KMS-11 (cell line): Measurements from ENCODE around the gene S1PR2.

Source experiments
- H2AFZ ChIP-seq: fragments of 200-600 bp; sonication (generic); 2 replicates; pipeline ENCODE4 v1.6.1; 2016; ENCODE audit warnings: antibody characterized with exemption, mixed run types, low read depth
- H3K27ac ChIP-seq: fragments of 200-600 bp; sonication (generic); 2 replicates; pipeline ENCODE4 v1.6.1; 2016; ENCODE audit warnings: mild to moderate bottlenecking, mixed run types
- H3K27me3 ChIP-seq: fragments of 200-600 bp; sonication (generic); 2 replicates; pipeline ENCODE4 v1.6.1; 2017; ENCODE audit warnings: mild to moderate bottlenecking, low read depth, mixed run types, moderate library complexity; ENCODE audit not compliant: insufficient read depth
- H3K36me3 ChIP-seq: fragments of 200-600 bp; sonication (generic); 2 replicates; pipeline ENCODE4 v1.6.1; 2017; ENCODE audit warnings: mild to moderate bottlenecking, mixed run types; ENCODE audit not compliant: insufficient read depth
- H3K4me1 ChIP-seq: fragments of 200-600 bp; sonication (generic); 2 replicates; pipeline ENCODE4 v1.6.1; 2016; ENCODE audit warnings: mild to moderate bottlenecking, low read depth, mixed run types; ENCODE audit not compliant: poor library complexity, severe bottlenecking
- H3K4me2 ChIP-seq: fragments of 200-600 bp; sonication (generic); 2 replicates; pipeline ENCODE4 v1.7.0; 2016; ENCODE audit warnings: mild to moderate bottlenecking, mixed run types
- H3K4me3 ChIP-seq: fragments of 200-600 bp; sonication (generic); IDR thresholded peaks from 2 replicates; pipeline ENCODE4 v1.6.1; 2017; ENCODE audit warnings: low read depth, low read length, mixed read lengths; ENCODE audit not compliant: insufficient read depth
- H3K79me2 ChIP-seq: fragments of 200-600 bp; sonication (generic); 2 replicates; pipeline ENCODE4 v1.6.1; 2016; ENCODE audit warnings: low read depth, mixed run types; ENCODE audit not compliant: insufficient read depth
- H3K9ac ChIP-seq: fragments of 200-600 bp; sonication (generic); 2 replicates; pipeline ENCODE4 v1.6.1; 2016; ENCODE audit warnings: mild to moderate bottlenecking, mixed run types
- H4K20me1 ChIP-seq: fragments of 200-600 bp; sonication (generic); 2 replicates; pipeline ENCODE4 v1.6.1; 2016; ENCODE audit warnings: mild to moderate bottlenecking, mixed run types; ENCODE audit not compliant: insufficient read depth
- TF ChIP-seq, protein P1 (sequence below): fragments of 200-600 bp; sonication (generic); conservative IDR thresholded peaks from 2 replicates; pipeline ENCODE4 v1.6.1; 2017; ENCODE audit warnings: low read depth, mild to moderate bottlenecking, antibody characterized with exemption, low read length, moderate library complexity, mixed read lengths

The S1PR2 gene

GRCh38 chr19:10209315-10209714, 21.8 kb downstream of the S1PR2 start:
- Histone ChIP-seq H2AFZ (no peak overlapping the region), H3K79me2 (no peaks in the 10 kb centered on the region)
- TF ChIP-seq, protein P1, sequence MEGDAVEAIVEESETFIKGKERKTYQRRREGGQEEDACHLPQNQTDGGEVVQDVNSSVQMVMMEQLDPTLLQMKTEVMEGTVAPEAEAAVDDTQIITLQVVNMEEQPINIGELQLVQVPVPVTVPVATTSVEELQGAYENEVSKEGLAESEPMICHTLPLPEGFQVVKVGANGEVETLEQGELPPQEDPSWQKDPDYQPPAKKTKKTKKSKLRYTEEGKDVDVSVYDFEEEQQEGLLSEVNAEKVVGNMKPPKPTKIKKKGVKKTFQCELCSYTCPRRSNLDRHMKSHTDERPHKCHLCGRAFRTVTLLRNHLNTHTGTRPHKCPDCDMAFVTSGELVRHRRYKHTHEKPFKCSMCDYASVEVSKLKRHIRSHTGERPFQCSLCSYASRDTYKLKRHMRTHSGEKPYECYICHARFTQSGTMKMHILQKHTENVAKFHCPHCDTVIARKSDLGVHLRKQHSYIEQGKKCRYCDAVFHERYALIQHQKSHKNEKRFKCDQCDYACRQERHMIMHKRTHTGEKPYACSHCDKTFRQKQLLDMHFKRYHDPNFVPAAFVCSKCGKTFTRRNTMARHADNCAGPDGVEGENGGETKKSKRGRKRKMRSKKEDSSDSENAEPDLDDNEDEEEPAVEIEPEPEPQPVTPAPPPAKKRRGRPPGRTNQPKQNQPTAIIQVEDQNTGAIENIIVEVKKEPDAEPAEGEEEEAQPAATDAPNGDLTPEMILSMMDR = no peak

GRCh38 chr19:10207026-10207425, 24.1 kb downstream of the S1PR2 start:
- TF ChIP-seq, protein P1 = no peak
- Histone ChIP-seq H3K36me3 (no peaks in the 10 kb centered on the region), H3K9ac (no peak overlapping the region), H4K20me1 (no peaks in the 10 kb centered on the region), H3K4me2 (no peak overlapping the region), H2AFZ (no peak overlapping the region), H3K27ac (no peak overlapping the region), H3K4me1 (peaks cover 63% of the 10 kb centered on the region), H3K4me3 (no peak overlapping the region), H3K27me3 (no peaks in the 10 kb centered on the region), H3K79me2 (no peaks in the 10 kb centered on the region)

More at GRCh38 chr19:10209315-10209714, 21.8 kb downstream of the S1PR2 start:
- no peaks in the 10 kb centered on the region for H3K27me3 ChIP-seq
- peaks cover 40% of the 10 kb centered on the region for H3K4me1 ChIP-seq
- H3K4me3 ChIP-seq = no peak overlapping the region
- no peak overlapping the region for H3K4me2 ChIP-seq
- no peaks in the 10 kb centered on the region for H4K20me1 ChIP-seq
- H3K27ac ChIP-seq = no peak overlapping the region
- H3K36me3 ChIP-seq = no peaks in the 10 kb centered on the region
- no peak overlapping the region for H3K9ac ChIP-seq

GRCh38 chr19:10206226-10206885, 24.8 kb downstream of the S1PR2 start:
- Histone ChIP-seq H2AFZ (no peak overlapping the region), H3K4me1 (peaks cover 63% of the 10 kb centered on the region), H3K27me3 (no peaks in the 10 kb centered on the region), H4K20me1 (no peaks in the 10 kb centered on the region), H3K27ac (no peak overlapping the region), H3K9ac (no peak overlapping the region), H3K4me2 (peak overlapping the region; percentile 95; the same call in 1 of the 2 replicates), H3K79me2 (no peaks in the 10 kb centered on the region), H3K36me3 (no peaks in the 10 kb centered on the region), H3K4me3 (no peak overlapping the region)
- TF ChIP-seq, protein P1 = no peak

DNA sequence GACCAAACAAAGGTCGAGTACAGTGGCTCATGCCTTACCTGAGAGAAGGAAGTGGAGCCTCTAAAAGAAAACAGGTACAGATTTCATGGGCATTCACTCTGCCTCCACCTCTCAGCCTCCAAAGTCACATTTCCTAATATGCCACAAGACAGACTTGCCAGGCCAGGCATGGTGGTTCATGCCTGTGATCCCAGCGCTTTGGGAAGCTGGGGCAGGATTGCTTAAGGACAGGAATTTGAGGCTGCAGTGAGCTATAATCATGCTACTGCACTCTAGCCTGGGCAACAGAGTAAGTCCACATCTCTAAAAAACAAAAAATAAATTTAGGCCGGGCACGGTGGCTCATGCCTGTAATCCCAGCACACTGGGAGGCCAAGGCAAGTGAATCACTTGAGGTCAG, 25.5 kb downstream of the S1PR2 start:
- Histone ChIP-seq H4K20me1 (no peaks in the 10 kb centered on the region), H3K9ac (no peak overlapping the region), H3K4me3 (no peak overlapping the region), H3K4me1 (peaks cover 70% of the 10 kb centered on the region), H3K36me3 (no peaks in the 10 kb centered on the region), H3K79me2 (no peaks in the 10 kb centered on the region), H2AFZ (no peak overlapping the region), H3K27ac (no peak overlapping the region), H3K27me3 (no peaks in the 10 kb centered on the region), H3K4me2 (peak overlapping the region; percentile 95; the same call in 1 of the 2 replicates)
- TF ChIP-seq, protein P1 = no peak
